Nephron progenitor cell (in vitro differentiated cells): ENCODE measurements around the gene ACSF3.

ENCODE experiments used
- DNase-seq: peaks from one replicate; pipeline ENCODE4 v3.0.0; 2021
- H3K27ac Mint-ChIP-seq: 2 replicates; pipeline ENCODE4 v1.8.0; 2021; ENCODE audit warnings: mild to moderate bottlenecking, moderate library complexity, mixed read lengths
- H3K27me3 Mint-ChIP-seq: 2 replicates; pipeline ENCODE4 v1.8.0; 2021; ENCODE audit warnings: mild to moderate bottlenecking, low read depth, mixed read lengths; ENCODE audit not compliant: poor library complexity
- H3K36me3 Mint-ChIP-seq: 2 replicates; pipeline ENCODE4 v1.8.0; 2021; ENCODE audit warnings: low read depth, mixed read lengths
- H3K4me1 Mint-ChIP-seq: 2 replicates; pipeline ENCODE4 v1.8.0; 2021; ENCODE audit warnings: mixed read lengths
- H3K4me3 Mint-ChIP-seq: 2 replicates; pipeline ENCODE4 v1.8.0; 2021; ENCODE audit warnings: mild to moderate bottlenecking, moderate library complexity, mixed read lengths
- H3K9me3 Mint-ChIP-seq: 2 replicates; pipeline ENCODE4 v1.8.0; 2021; ENCODE audit warnings: mild to moderate bottlenecking, moderate library complexity, mixed read lengths
- CTCF ChIP-seq: fragments of 200-600 bp; sonication (generic); IDR thresholded peaks from 2 replicates; pipeline ENCODE4 v1.5.0; 2021; ENCODE audit warnings: antibody characterized with exemption

The ACSF3 gene

GRCh38 chr16:89200124-89200849, 106.6 kb downstream of the ACSF3 start, which contains the start of gene SLC22A31:
Gene SLC22A31, minus strand, starts transcription at chr16:89200537. Its CDS starts 36 bp downstream, at chr16:89200501.
- H3K27ac Mint-ChIP-seq: no peak within 1 kb of the TSS
- peaks cover 21% of the 10 kb centered on the region for H3K9me3 Mint-ChIP-seq
- peaks cover 7% of the 10 kb centered on the region for H3K36me3 Mint-ChIP-seq
- peaks cover 71% of the 10 kb centered on the region for H3K27me3 Mint-ChIP-seq
- peak; percentile 48 for DNase-seq
- peaks cover 16% of the 10 kb centered on the region for H3K4me1 Mint-ChIP-seq
- TF ChIP-seq CTCF: no peak
- H3K4me3 Mint-ChIP-seq: peak within 1 kb of the TSS; percentile 72

- Mint-ChIP-seq H3K27me3 (peaks cover 76% of the 10 kb centered on the region), H3K36me3 (peaks cover 7% of the 10 kb centered on the region), H3K27ac (no peak overlapping the region), H3K9me3 (peaks cover 21% of the 10 kb centered on the region), H3K4me1 (peaks cover 16% of the 10 kb centered on the region), H3K4me3 (peak overlapping the region; percentile 72)
- DNase-seq: peak; percentile 49
- TF ChIP-seq CTCF: no peak
Measured at GRCh38 chr16:89200850-89201411, 107.3 kb downstream of the ACSF3 start.

- no peak for TF ChIP-seq CTCF
- Mint-ChIP-seq H3K27ac (no peak overlapping the region), H3K36me3 (peaks cover 7% of the 10 kb centered on the region), H3K27me3 (peaks cover 84% of the 10 kb centered on the region), H3K4me3 (peak overlapping the region; percentile 52), H3K9me3 (peaks cover 21% of the 10 kb centered on the region), H3K4me1 (peaks cover 16% of the 10 kb centered on the region)
- peak; percentile 97 for DNase-seq
Measured at GRCh38 chr16:89201439-89202377, 108.1 kb downstream of the ACSF3 start.

- TF ChIP-seq CTCF: no peak
- Mint-ChIP-seq H3K4me3 (peak overlapping the region; percentile 61), H3K4me1 (peaks cover 16% of the 10 kb centered on the region), H3K36me3 (peaks cover 7% of the 10 kb centered on the region), H3K27ac (no peak overlapping the region), H3K27me3 (peaks cover 84% of the 10 kb centered on the region), H3K9me3 (peaks cover 21% of the 10 kb centered on the region)
- DNase-seq: no peak
Measured at GRCh38 chr16:89202422-89203215, 109.0 kb downstream of the ACSF3 start.
